ENCODE data around the gene PRLR.
A peak's percentile ranks its signal among the peaks of the same experiment; 100 is the strongest.

The PRLR gene

GRCh38 chr5:35158622-35159369 lies 71.5 kb downstream of the PRLR start:
- DNase-seq = no peak

GRCh38 chr5:35158204-35158603 lies 72.1 kb downstream of the PRLR start:
- no peak for DNase-seq

- DNase-seq = no peak
These were observed 76.8 kb downstream of the PRLR start for GRCh38 chr5:35153375-35153932.

GRCh38 chr5:35152733-35153132 lies 77.6 kb downstream of the PRLR start:
- DNase-seq = no peak

GRCh38 chr5:35151146-35151920 lies 79.0 kb downstream of the PRLR start:
- DNase-seq = no peak

- DNase-seq = no peak
These were observed 81.2 kb downstream of the PRLR start for GRCh38 chr5:35149041-35149440.

GRCh38 chr5:35146406-35146805 lies 83.9 kb downstream of the PRLR start:
- no peak for DNase-seq

- DNase-seq = no peak
These were observed 84.5 kb downstream of the PRLR start for GRCh38 chr5:35145691-35146317.

GRCh38 chr5:35145012-35145411 lies 85.3 kb downstream of the PRLR start:
- no peak for DNase-seq

GRCh38 chr5:35143841-35144240 lies 86.4 kb downstream of the PRLR start:
- no peak for DNase-seq

GRCh38 chr5:35141739-35142138 lies 88.5 kb downstream of the PRLR start:
- DNase-seq = no peak

GRCh38 chr5:35138232-35138631 lies 92.1 kb downstream of the PRLR start:
- DNase-seq = no peak

GRCh38 chr5:35136386-35136785 lies 93.9 kb downstream of the PRLR start:
- no peak for DNase-seq

- DNase-seq = no peak
These were observed 95.0 kb downstream of the PRLR start for GRCh38 chr5:35135239-35135700.

- DNase-seq = no peak
These were observed 95.8 kb downstream of the PRLR start for GRCh38 chr5:35134278-35135030.

- DNase-seq = no peak
These were observed 97.1 kb downstream of the PRLR start for GRCh38 chr5:35133186-35133585.

GRCh38 chr5:35131723-35132122 lies 98.6 kb downstream of the PRLR start:
- DNase-seq = no peak

- peak; percentile 27 for DNase-seq
These were observed 100.3 kb downstream of the PRLR start for GRCh38 chr5:35129921-35130485.

GRCh38 chr5:35129276-35129675 lies 101.0 kb downstream of the PRLR start:
- no peak for DNase-seq

GRCh38 chr5:35127006-35127405 lies 103.3 kb downstream of the PRLR start:
- DNase-seq = no peak

- DNase-seq = no peak
These were observed 104.5 kb downstream of the PRLR start for GRCh38 chr5:35125746-35126145.

- DNase-seq = no peak
These were observed 105.4 kb downstream of the PRLR start for GRCh38 chr5:35124932-35125331.
